Liver (tissue), 9 donors: ENCODE data around the gene KCNG3. TPM values are rescaled to one million over a fixed set of nuclear protein-coding genes. Genes with fewer than 3 reads are reported as not detected.
A peak's percentile ranks its signal among the peaks of the same experiment; 100 is the strongest.

Experiments
- DNase-seq: peaks from one replicate; pipeline ENCODE4 v3.0.0-alpha.2; 2017; ENCODE audit warnings: low spot score
- H3K27ac ChIP-seq, 2 donors: one replicate each; pipeline ENCODE4 v1.7.0; 2013; ENCODE audit warnings: inconsistent platforms in 2 of 2, low read length in 2 of 2, control low read depth in 1 of 2, low read depth in 1 of 2, mild to moderate bottlenecking in 1 of 2
- H3K27me3 ChIP-seq, 4 donors: one replicate each; pipeline versions ENCODE4 v1.6.1 to v1.7.0; 2013; ENCODE audit warnings: low read length in 3 of 4, inconsistent platforms in 1 of 4, mild to moderate bottlenecking in 1 of 4, moderate library complexity in 1 of 4; ENCODE audit not compliant: control insufficient read depth in 4 of 4, insufficient read depth in 4 of 4
- H3K36me3 ChIP-seq, 4 donors: one replicate each; pipeline versions ENCODE4 v1.6.1 to v1.7.0; 2013; ENCODE audit warnings: low read length in 3 of 4, mild to moderate bottlenecking in 3 of 4, low read depth in 1 of 4, moderate library complexity in 1 of 4; ENCODE audit not compliant: control insufficient read depth in 4 of 4, insufficient read depth in 3 of 4
- H3K4me1 ChIP-seq, 4 donors: one replicate each; pipeline versions ENCODE4 v1.6.1 to v1.7.0; 2013; ENCODE audit warnings: low read length in 3 of 4, mild to moderate bottlenecking in 3 of 4, moderate library complexity in 1 of 4; ENCODE audit not compliant: control insufficient read depth in 4 of 4, insufficient read depth in 4 of 4
- H3K4me3 ChIP-seq, 3 donors: one replicate each; pipeline versions ENCODE4 v1.6.1 to v1.7.0; 2013; ENCODE audit warnings: low read length in 3 of 3, control low read depth in 1 of 3, low read depth in 1 of 3, mild to moderate bottlenecking in 1 of 3
- H3K9ac ChIP-seq, 2 donors: one replicate each; pipeline ENCODE4 v1.7.0; 2013; ENCODE audit warnings: low read length in 2 of 2, mild to moderate bottlenecking in 2 of 2, moderate library complexity in 2 of 2, control low read depth in 1 of 2, low read depth in 1 of 2
- H3K9me3 ChIP-seq, 4 donors: one replicate each; pipeline versions ENCODE4 v1.6.1 to v1.7.0; 2013; ENCODE audit warnings: low read length in 3 of 4; ENCODE audit not compliant: control insufficient read depth in 4 of 4
- CTCF ChIP-seq: fragments of 150-350 bp; IDR thresholded peaks from 2 replicates; pipeline ENCODE4 v1.5.1; 2017; ENCODE audit warnings: improper control_type of control experiment, low read depth, low read length; ENCODE audit not compliant: missing input control
- EGR1 ChIP-seq, 2 donors: IDR thresholded peaks; 2 replicates each; pipeline ENCODE4 v1.6.1; 2016 to 2018; ENCODE audit warnings: antibody characterized with exemption in 2 of 2, low read depth in 2 of 2
- FOXA1 ChIP-seq: IDR thresholded peaks from 2 replicates; pipeline ENCODE4 v1.6.1; 2016; ENCODE audit warnings: antibody characterized with exemption
- FOXA2 ChIP-seq: IDR thresholded peaks from 2 replicates; pipeline ENCODE4 v1.6.1; 2016; ENCODE audit warnings: antibody characterized with exemption
- GABPA ChIP-seq, 2 donors: IDR thresholded peaks in 1 of 2; conservative IDR thresholded peaks in 1 of 2; 2 replicates each; pipeline ENCODE4 v1.6.1; 2016; ENCODE audit warnings: antibody characterized with exemption in 2 of 2, mild to moderate bottlenecking in 1 of 2, moderate library complexity in 1 of 2
- HNF4A ChIP-seq, 2 donors: conservative IDR thresholded peaks; 2 replicates each; pipeline ENCODE4 v1.6.1; 2016; ENCODE audit warnings: antibody characterized with exemption in 2 of 2, mild to moderate bottlenecking in 2 of 2
- HNF4G ChIP-seq: IDR thresholded peaks from 2 replicates; pipeline ENCODE4 v1.6.1; 2016; ENCODE audit warnings: antibody characterized with exemption
- NR2F2 ChIP-seq: IDR thresholded peaks from 2 replicates; pipeline ENCODE4 v1.6.1; 2016; ENCODE audit warnings: antibody characterized with exemption
- RXRA ChIP-seq, 2 donors: IDR thresholded peaks; 2 replicates each; pipeline ENCODE4 v1.6.1; 2017 to 2018; ENCODE audit warnings: antibody characterized with exemption in 2 of 2, mild to moderate bottlenecking in 1 of 2
- SP1 ChIP-seq: IDR thresholded peaks from 2 replicates; pipeline ENCODE4 v1.6.1; 2018; ENCODE audit warnings: antibody characterized with exemption, mild to moderate bottlenecking
- YY1 ChIP-seq: IDR thresholded peaks from 2 replicates; pipeline ENCODE4 v1.6.1; 2016; ENCODE audit warnings: antibody characterized with exemption, mild to moderate bottlenecking
- ZBTB33 ChIP-seq: IDR thresholded peaks from 2 replicates; pipeline ENCODE4 v1.6.1; 2016; ENCODE audit warnings: antibody characterized with exemption
- WGBS: extraction: QIAGEN DNeasy Blood & Tissue Kit; methylation state at CpG from one replicate; pipeline ENCODE4 v1.1.7; 2013; 5-methylcytosine and 5-hydroxymethylcytosine counted together
- polyA plus RNA-seq, 2 donors: library from polyadenylated mRNA; stranded (reverse) in 1 of 2; unstranded in 1 of 2; fragments of 200-250 nt in 1 of 2; fragments of >200 nt in 1 of 2; fragmentation: Nextera tagmentation in 1 of 2; extraction: Ambion mirVana in 1 of 2; gene quantifications; one replicate each; pipeline versions ENCODE4 v1.2.1 to v1.2.3, GENCODE V29; 2013 to 2015
- total RNA-seq, 2 donors: library from RNA; depleted of rRNA; stranded (reverse); fragments of >200 nt; gene quantifications; one replicate each; pipeline ENCODE4 v1.2.3, GENCODE V29; 2014
- TF ChIP-seq, protein P1 (sequence below): IDR thresholded peaks from 2 replicates; pipeline ENCODE4 v1.6.1; 2016; ENCODE audit warnings: antibody characterized with exemption, mild to moderate bottlenecking
- TF ChIP-seq, protein P2 (sequence below): IDR thresholded peaks from 2 replicates; pipeline ENCODE4 v1.6.1; 2016; ENCODE audit warnings: antibody characterized with exemption
- TF ChIP-seq, protein P3 (sequence below): IDR thresholded peaks from 2 replicates; pipeline ENCODE4 v1.6.1; 2016; ENCODE audit warnings: antibody characterized with exemption
- donor health status: healthy.
- donor health status: healthy.
- donor health status: healthy.
- donor health status: healthy.
- donor health status: healthy.

KCNG3 gene
- total and polyA plus RNA-seq, 4 donors = not detected

- TF ChIP-seq RXRA (IDR thresholded peaks at IDR 0.05) = no peak
- no peak for TF ChIP-seq YY1
- TF ChIP-seq HNF4A (conservative IDR thresholded peaks at IDR 0.05) = no peak
- TF ChIP-seq CTCF = no peak
- TF ChIP-seq EGR1 (IDR thresholded peaks at IDR 0.05; ENCODE audit: low read depth in 2 of 2) = no peak
- TF ChIP-seq NR2F2 = no peak
- TF ChIP-seq, protein P1, sequence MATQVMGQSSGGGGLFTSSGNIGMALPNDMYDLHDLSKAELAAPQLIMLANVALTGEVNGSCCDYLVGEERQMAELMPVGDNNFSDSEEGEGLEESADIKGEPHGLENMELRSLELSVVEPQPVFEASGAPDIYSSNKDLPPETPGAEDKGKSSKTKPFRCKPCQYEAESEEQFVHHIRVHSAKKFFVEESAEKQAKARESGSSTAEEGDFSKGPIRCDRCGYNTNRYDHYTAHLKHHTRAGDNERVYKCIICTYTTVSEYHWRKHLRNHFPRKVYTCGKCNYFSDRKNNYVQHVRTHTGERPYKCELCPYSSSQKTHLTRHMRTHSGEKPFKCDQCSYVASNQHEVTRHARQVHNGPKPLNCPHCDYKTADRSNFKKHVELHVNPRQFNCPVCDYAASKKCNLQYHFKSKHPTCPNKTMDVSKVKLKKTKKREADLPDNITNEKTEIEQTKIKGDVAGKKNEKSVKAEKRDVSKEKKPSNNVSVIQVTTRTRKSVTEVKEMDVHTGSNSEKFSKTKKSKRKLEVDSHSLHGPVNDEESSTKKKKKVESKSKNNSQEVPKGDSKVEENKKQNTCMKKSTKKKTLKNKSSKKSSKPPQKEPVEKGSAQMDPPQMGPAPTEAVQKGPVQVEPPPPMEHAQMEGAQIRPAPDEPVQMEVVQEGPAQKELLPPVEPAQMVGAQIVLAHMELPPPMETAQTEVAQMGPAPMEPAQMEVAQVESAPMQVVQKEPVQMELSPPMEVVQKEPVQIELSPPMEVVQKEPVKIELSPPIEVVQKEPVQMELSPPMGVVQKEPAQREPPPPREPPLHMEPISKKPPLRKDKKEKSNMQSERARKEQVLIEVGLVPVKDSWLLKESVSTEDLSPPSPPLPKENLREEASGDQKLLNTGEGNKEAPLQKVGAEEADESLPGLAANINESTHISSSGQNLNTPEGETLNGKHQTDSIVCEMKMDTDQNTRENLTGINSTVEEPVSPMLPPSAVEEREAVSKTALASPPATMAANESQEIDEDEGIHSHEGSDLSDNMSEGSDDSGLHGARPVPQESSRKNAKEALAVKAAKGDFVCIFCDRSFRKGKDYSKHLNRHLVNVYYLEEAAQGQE = no peak
- TF ChIP-seq GABPA (IDR thresholded peaks at IDR 0.05 in 1 of 2, conservative IDR thresholded peaks at IDR 0.05 in 1 of 2) = no peak
- no peak for TF ChIP-seq FOXA2
- TF ChIP-seq, protein P2, sequence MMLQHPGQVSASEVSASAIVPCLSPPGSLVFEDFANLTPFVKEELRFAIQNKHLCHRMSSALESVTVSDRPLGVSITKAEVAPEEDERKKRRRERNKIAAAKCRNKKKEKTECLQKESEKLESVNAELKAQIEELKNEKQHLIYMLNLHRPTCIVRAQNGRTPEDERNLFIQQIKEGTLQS = no peak
- TF ChIP-seq HNF4G = no peak
- no peak for TF ChIP-seq SP1
- TF ChIP-seq, protein P3, sequence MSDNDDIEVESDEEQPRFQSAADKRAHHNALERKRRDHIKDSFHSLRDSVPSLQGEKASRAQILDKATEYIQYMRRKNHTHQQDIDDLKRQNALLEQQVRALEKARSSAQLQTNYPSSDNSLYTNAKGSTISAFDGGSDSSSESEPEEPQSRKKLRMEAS = no peak
- TF ChIP-seq ZBTB33 = no peak
- no peak for TF ChIP-seq FOXA1
- no peak for DNase-seq
- Histone ChIP-seq H3K27me3 (peaks cover 0 to 12% (median 5%) of the 10 kb centered on the region in 4 donors), H3K9me3 (peaks cover 0 to 9% (median 4%) of the 10 kb centered on the region in 4 donors), H3K4me1 (peaks cover 7 to 19% (median 14%) of the 10 kb centered on the region in 4 donors), H3K9ac (no peak overlapping the region), H3K36me3 (peaks cover 0 to 1% (median 0%) of the 10 kb centered on the region in 4 donors), H3K27ac (no peak overlapping the region), H3K4me3 (peak overlapping the region in 1 of 3 donors; percentile 70)
- WGBS = 20% methylated on average over 111 of the region's 111 CpGs
Observed at GRCh38 chr2:42492691-42493467, 903 bp downstream of the KCNG3 start.
